HepG2 (cell line): ENCODE measurements around the gene CDK10. TPM values are rescaled to one million over a fixed set of nuclear protein-coding genes. Genes with fewer than 3 reads are reported as not detected.

ENCODE experiments used
- CSRNP1 ChIP-seq: sonication (generic); formaldehyde crosslinking; IDR thresholded peaks from 2 replicates; pipeline ENCODE4 v1.8.1; 2023; ENCODE audit warnings: mild to moderate bottlenecking, missing genetic modification reagents
- ETV5 ChIP-seq: IDR thresholded peaks from 2 replicates; pipeline ENCODE4 v1.6.1; 2018; ENCODE audit warnings: missing biosample characterization, missing genetic modification reagents, inconsistent platforms, borderline replicate concordance
- IKZF4 ChIP-seq: sonication (generic); formaldehyde crosslinking; IDR thresholded peaks from 2 replicates; pipeline ENCODE4 v1.5.1; 2020; ENCODE audit warnings: borderline replicate concordance, mild to moderate bottlenecking, low read depth, missing genetic modification reagents; ENCODE audit errors: not compliant biosample characterization
- MED1 ChIP-seq: sonication (generic); formaldehyde crosslinking; IDR thresholded peaks from 2 replicates; pipeline ENCODE4 v1.4.0; 2020; ENCODE audit warnings: missing genetic modification reagents
- MLXIP ChIP-seq: sonication (generic); formaldehyde crosslinking; IDR thresholded peaks from 2 replicates; pipeline ENCODE4 v1.9.0; 2021; ENCODE audit warnings: missing genetic modification reagents, borderline replicate concordance
- NR0B2 ChIP-seq: sonication (generic); formaldehyde crosslinking; IDR thresholded peaks from 2 replicates; pipeline ENCODE4 v1.4.0; 2020; ENCODE audit warnings: mild to moderate bottlenecking, missing genetic modification reagents
- RBAK ChIP-seq: sonication (generic); formaldehyde crosslinking; IDR thresholded peaks from 2 replicates; pipeline ENCODE4 v1.5.1; 2020; ENCODE audit warnings: mild to moderate bottlenecking, missing genetic modification reagents
- SMARCE1 ChIP-seq: fragments of 450-650 bp; IDR thresholded peaks from 2 replicates; pipeline ENCODE4 v1.6.1; 2017; ENCODE audit warnings: borderline replicate concordance
- SNAPC2 ChIP-seq: sonication (generic); formaldehyde crosslinking; IDR thresholded peaks from 2 replicates; pipeline ENCODE4 v1.8.1; 2022; ENCODE audit warnings: mild to moderate bottlenecking, missing genetic modification reagents
- SP1 ChIP-seq, 2 experiments: fragments of 450-650 bp in 1 of 2; sonication (generic) in 1 of 2; formaldehyde crosslinking in 1 of 2; IDR thresholded peaks; 2 replicates each; pipeline versions ENCODE4 v1.4.0 to v1.6.1; 2016 to 2020; ENCODE audit warnings: missing genetic modification reagents in 1 of 2
- TBP ChIP-seq: sonication (generic); formaldehyde crosslinking; IDR thresholded peaks from 2 replicates; pipeline ENCODE4 v1.5.0; 2020; ENCODE audit warnings: missing genetic modification reagents
- ZNF431 ChIP-seq: sonication (generic); formaldehyde crosslinking; IDR thresholded peaks from 2 replicates; pipeline ENCODE4 v1.9.0; 2022; ENCODE audit warnings: missing genetic modification reagents, low read depth, mild to moderate bottlenecking, borderline replicate concordance
- ZNF549 ChIP-seq: sonication (generic); formaldehyde crosslinking; IDR thresholded peaks from 2 replicates; pipeline ENCODE4 v1.5.0; 2020; ENCODE audit warnings: missing genetic modification reagents
- ZNF564 ChIP-seq: sonication (generic); formaldehyde crosslinking; IDR thresholded peaks from 2 replicates; pipeline ENCODE4 v1.8.1; 2023; ENCODE audit warnings: mild to moderate bottlenecking, missing genetic modification reagents
- polyA plus RNA-seq, 8 experiments: library from polyadenylated mRNA; depleted of rRNA in 3 of 8; stranded (reverse) in 7 of 8; unstranded in 1 of 8; fragments of >200 nt; fragmentation: Illumina TruSeq in 4 of 8; extraction: Trizol in 4 of 8; gene quantifications; 2 replicates each; pipeline versions ENCODE4 v1.2.1 to v1.2.3, GENCODE V29; 2011 to 2016; ENCODE audit warnings: low read depth in 4 of 8, missing spikeins in 1 of 8, mixed read lengths in 1 of 8; ENCODE audit not compliant: insufficient read depth in 1 of 8
- total RNA-seq, 5 experiments: library from RNA; depleted of rRNA; stranded (reverse); fragments of >200 nt; fragmentation: Illumina TruSeq; extraction: Trizol; gene quantifications; 2 replicates each; pipeline ENCODE4 v1.2.3, GENCODE V29; 2016; ENCODE audit warnings: low read depth in 1 of 5
- TF ChIP-seq, protein P1 (sequence below): sonication (generic); formaldehyde crosslinking; IDR thresholded peaks from 2 replicates; pipeline ENCODE4 v1.4.0; 2020; ENCODE audit warnings: missing genetic modification reagents
- TF ChIP-seq, protein P2 (sequence below): sonication (generic); formaldehyde crosslinking; IDR thresholded peaks from 2 replicates; pipeline ENCODE4 v1.4.0; 2020; ENCODE audit warnings: missing genetic modification reagents, borderline replicate concordance
- TF ChIP-seq, protein P3 (sequence below): sonication (generic); formaldehyde crosslinking; IDR thresholded peaks from 2 replicates; pipeline ENCODE4 v1.5.1; 2020; ENCODE audit warnings: missing genetic modification reagents, mild to moderate bottlenecking, borderline replicate concordance

Gene CDK10
- total and polyA plus RNA-seq, 2 of the 13 experiments (the other 11 are each of a cell fraction or from before 2014, with no cell fraction given) = 2.5 to 3.9 TPM

GRCh38 chr16:89693931-89694783, 7.7 kb downstream of the CDK10 start (continued):
- TF ChIP-seq SMARCE1 (no peak), MED1 (CRISPR knock-in tag) (peak; percentile 66), ZNF431 (CRISPR knock-in tag) (peak; percentile 61; the same call in 1 of the 2 replicates), NR0B2 (CRISPR knock-in tag) (no peak), MLXIP (CRISPR knock-in tag) (no peak), IKZF4 (CRISPR knock-in tag) (no peak), ZNF564 (CRISPR knock-in tag) (no peak; the same call in 1 of the 2 replicates), ZNF549 (CRISPR knock-in tag) (no peak), ETV5 (CRISPR knock-in tag) (peak; percentile 22; the same call in 1 of the 2 replicates), TBP (CRISPR knock-in tag) (no peak), SP1 (IDR thresholded peaks at IDR 0.05) (no peak), SP1 (CRISPR knock-in tag; IDR thresholded peaks at IDR 0.05) (no peak), SNAPC2 (CRISPR knock-in tag) (no peak), RBAK (CRISPR knock-in tag) (peak; percentile 54; the same call in 1 of the 2 replicates), CSRNP1 (CRISPR knock-in tag) (no peak)
- TF ChIP-seq, protein P1, sequence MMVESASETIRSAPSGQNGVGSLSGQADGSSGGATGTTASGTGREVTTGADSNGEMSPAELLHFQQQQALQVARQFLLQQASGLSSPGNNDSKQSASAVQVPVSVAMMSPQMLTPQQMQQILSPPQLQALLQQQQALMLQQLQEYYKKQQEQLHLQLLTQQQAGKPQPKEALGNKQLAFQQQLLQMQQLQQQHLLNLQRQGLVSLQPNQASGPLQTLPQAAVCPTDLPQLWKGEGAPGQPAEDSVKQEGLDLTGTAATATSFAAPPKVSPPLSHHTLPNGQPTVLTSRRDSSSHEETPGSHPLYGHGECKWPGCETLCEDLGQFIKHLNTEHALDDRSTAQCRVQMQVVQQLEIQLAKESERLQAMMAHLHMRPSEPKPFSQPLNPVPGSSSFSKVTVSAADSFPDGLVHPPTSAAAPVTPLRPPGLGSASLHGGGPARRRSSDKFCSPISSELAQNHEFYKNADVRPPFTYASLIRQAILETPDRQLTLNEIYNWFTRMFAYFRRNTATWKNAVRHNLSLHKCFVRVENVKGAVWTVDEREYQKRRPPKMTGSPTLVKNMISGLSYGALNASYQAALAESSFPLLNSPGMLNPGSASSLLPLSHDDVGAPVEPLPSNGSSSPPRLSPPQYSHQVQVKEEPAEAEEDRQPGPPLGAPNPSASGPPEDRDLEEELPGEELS (CRISPR knock-in tag) = no peak
- TF ChIP-seq, protein P2, sequence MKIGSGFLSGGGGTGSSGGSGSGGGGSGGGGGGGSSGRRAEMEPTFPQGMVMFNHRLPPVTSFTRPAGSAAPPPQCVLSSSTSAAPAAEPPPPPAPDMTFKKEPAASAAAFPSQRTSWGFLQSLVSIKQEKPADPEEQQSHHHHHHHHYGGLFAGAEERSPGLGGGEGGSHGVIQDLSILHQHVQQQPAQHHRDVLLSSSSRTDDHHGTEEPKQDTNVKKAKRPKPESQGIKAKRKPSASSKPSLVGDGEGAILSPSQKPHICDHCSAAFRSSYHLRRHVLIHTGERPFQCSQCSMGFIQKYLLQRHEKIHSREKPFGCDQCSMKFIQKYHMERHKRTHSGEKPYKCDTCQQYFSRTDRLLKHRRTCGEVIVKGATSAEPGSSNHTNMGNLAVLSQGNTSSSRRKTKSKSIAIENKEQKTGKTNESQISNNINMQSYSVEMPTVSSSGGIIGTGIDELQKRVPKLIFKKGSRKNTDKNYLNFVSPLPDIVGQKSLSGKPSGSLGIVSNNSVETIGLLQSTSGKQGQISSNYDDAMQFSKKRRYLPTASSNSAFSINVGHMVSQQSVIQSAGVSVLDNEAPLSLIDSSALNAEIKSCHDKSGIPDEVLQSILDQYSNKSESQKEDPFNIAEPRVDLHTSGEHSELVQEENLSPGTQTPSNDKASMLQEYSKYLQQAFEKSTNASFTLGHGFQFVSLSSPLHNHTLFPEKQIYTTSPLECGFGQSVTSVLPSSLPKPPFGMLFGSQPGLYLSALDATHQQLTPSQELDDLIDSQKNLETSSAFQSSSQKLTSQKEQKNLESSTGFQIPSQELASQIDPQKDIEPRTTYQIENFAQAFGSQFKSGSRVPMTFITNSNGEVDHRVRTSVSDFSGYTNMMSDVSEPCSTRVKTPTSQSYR (CRISPR knock-in tag) = 0 out of 2 replicates have a peak, but pooled peaks have one; percentile 8
- TF ChIP-seq, protein P3, sequence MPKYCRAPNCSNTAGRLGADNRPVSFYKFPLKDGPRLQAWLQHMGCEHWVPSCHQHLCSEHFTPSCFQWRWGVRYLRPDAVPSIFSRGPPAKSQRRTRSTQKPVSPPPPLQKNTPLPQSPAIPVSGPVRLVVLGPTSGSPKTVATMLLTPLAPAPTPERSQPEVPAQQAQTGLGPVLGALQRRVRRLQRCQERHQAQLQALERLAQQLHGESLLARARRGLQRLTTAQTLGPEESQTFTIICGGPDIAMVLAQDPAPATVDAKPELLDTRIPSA (CRISPR knock-in tag) = no peak
